Liver (tissue), 9 donors: Measurements from ENCODE around the gene THSD4. TPM values are rescaled to one million over a fixed set of nuclear protein-coding genes. Genes with fewer than 3 reads are reported as not detected.

ENCODE experiments used
- DNase-seq: peaks from one replicate; pipeline ENCODE4 v3.0.0-alpha.2; 2017; ENCODE audit warnings: low spot score
- H3K27ac ChIP-seq, 2 donors: one replicate each; pipeline ENCODE4 v1.7.0; 2013; ENCODE audit warnings: inconsistent platforms in 2 of 2, low read length in 2 of 2, control low read depth in 1 of 2, low read depth in 1 of 2, mild to moderate bottlenecking in 1 of 2
- H3K27me3 ChIP-seq, 4 donors: one replicate each; pipeline versions ENCODE4 v1.6.1 to v1.7.0; 2013; ENCODE audit warnings: low read length in 3 of 4, inconsistent platforms in 1 of 4, mild to moderate bottlenecking in 1 of 4, moderate library complexity in 1 of 4; ENCODE audit not compliant: control insufficient read depth in 4 of 4, insufficient read depth in 4 of 4
- H3K36me3 ChIP-seq, 4 donors: one replicate each; pipeline versions ENCODE4 v1.6.1 to v1.7.0; 2013; ENCODE audit warnings: low read length in 3 of 4, mild to moderate bottlenecking in 3 of 4, low read depth in 1 of 4, moderate library complexity in 1 of 4; ENCODE audit not compliant: control insufficient read depth in 4 of 4, insufficient read depth in 3 of 4
- H3K4me1 ChIP-seq, 4 donors: one replicate each; pipeline versions ENCODE4 v1.6.1 to v1.7.0; 2013; ENCODE audit warnings: low read length in 3 of 4, mild to moderate bottlenecking in 3 of 4, moderate library complexity in 1 of 4; ENCODE audit not compliant: control insufficient read depth in 4 of 4, insufficient read depth in 4 of 4
- H3K4me3 ChIP-seq, 3 donors: one replicate each; pipeline versions ENCODE4 v1.6.1 to v1.7.0; 2013; ENCODE audit warnings: low read length in 3 of 3, control low read depth in 1 of 3, low read depth in 1 of 3, mild to moderate bottlenecking in 1 of 3
- H3K9ac ChIP-seq, 2 donors: one replicate each; pipeline ENCODE4 v1.7.0; 2013; ENCODE audit warnings: low read length in 2 of 2, mild to moderate bottlenecking in 2 of 2, moderate library complexity in 2 of 2, control low read depth in 1 of 2, low read depth in 1 of 2
- H3K9me3 ChIP-seq, 4 donors: one replicate each; pipeline versions ENCODE4 v1.6.1 to v1.7.0; 2013; ENCODE audit warnings: low read length in 3 of 4; ENCODE audit not compliant: control insufficient read depth in 4 of 4
- ATF3 ChIP-seq: IDR thresholded peaks from 2 replicates; pipeline ENCODE4 v1.6.1; 2016; ENCODE audit warnings: antibody characterized with exemption
- EGR1 ChIP-seq, 2 donors: IDR thresholded peaks; 2 replicates each; pipeline ENCODE4 v1.6.1; 2016 to 2018; ENCODE audit warnings: antibody characterized with exemption in 2 of 2, low read depth in 2 of 2
- FOXA1 ChIP-seq: IDR thresholded peaks from 2 replicates; pipeline ENCODE4 v1.6.1; 2016; ENCODE audit warnings: antibody characterized with exemption
- GABPA ChIP-seq, 2 donors: IDR thresholded peaks in 1 of 2; conservative IDR thresholded peaks in 1 of 2; 2 replicates each; pipeline ENCODE4 v1.6.1; 2016; ENCODE audit warnings: antibody characterized with exemption in 2 of 2, mild to moderate bottlenecking in 1 of 2, moderate library complexity in 1 of 2
- JUND ChIP-seq, 2 donors: IDR thresholded peaks; 2 replicates each; pipeline ENCODE4 v1.6.1; 2016; ENCODE audit warnings: antibody characterized with exemption in 2 of 2
- MAX ChIP-seq: IDR thresholded peaks from 2 replicates; pipeline ENCODE4 v1.6.1; 2016; ENCODE audit warnings: antibody characterized with exemption
- NR2F2 ChIP-seq: IDR thresholded peaks from 2 replicates; pipeline ENCODE4 v1.6.1; 2016; ENCODE audit warnings: antibody characterized with exemption
- RXRA ChIP-seq, 2 donors: IDR thresholded peaks; 2 replicates each; pipeline ENCODE4 v1.6.1; 2017 to 2018; ENCODE audit warnings: antibody characterized with exemption in 2 of 2, mild to moderate bottlenecking in 1 of 2
- YY1 ChIP-seq: IDR thresholded peaks from 2 replicates; pipeline ENCODE4 v1.6.1; 2016; ENCODE audit warnings: antibody characterized with exemption, mild to moderate bottlenecking
- WGBS: extraction: QIAGEN DNeasy Blood & Tissue Kit; methylation state at CpG from one replicate; pipeline ENCODE4 v1.1.7; 2013; 5-methylcytosine and 5-hydroxymethylcytosine counted together
- polyA plus RNA-seq, 2 donors: library from polyadenylated mRNA; stranded (reverse) in 1 of 2; unstranded in 1 of 2; fragments of 200-250 nt in 1 of 2; fragments of >200 nt in 1 of 2; fragmentation: Nextera tagmentation in 1 of 2; extraction: Ambion mirVana in 1 of 2; gene quantifications; one replicate each; pipeline versions ENCODE4 v1.2.1 to v1.2.3, GENCODE V29; 2013 to 2015
- total RNA-seq, 2 donors: library from RNA; depleted of rRNA; stranded (reverse); fragments of >200 nt; gene quantifications; one replicate each; pipeline ENCODE4 v1.2.3, GENCODE V29; 2014
- TF ChIP-seq, protein P1 (sequence below): IDR thresholded peaks from 2 replicates; pipeline ENCODE4 v1.6.1; 2016; ENCODE audit warnings: antibody characterized with exemption, mild to moderate bottlenecking
- donor health status: healthy.
- donor health status: healthy.
- donor health status: healthy.
- donor health status: healthy.
- donor health status: healthy.

THSD4 gene
- total and polyA plus RNA-seq, 4 donors, result 0.23 to 11.5 (median 1.9) TPM

DNA sequence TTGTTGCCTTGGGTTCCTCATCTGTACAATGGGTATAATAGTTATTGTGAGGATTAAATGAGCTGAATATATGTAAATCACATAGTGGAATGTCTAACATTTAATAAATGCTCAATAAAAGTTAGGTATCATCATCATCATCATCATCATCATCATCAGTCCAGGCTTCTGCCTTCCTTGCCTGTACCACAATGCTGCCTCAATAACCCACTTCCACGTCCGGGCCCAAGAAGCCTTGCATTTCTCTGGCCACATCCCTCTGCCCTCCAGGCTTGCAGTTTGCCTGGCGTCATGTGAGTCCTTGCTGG, 137.4 kb downstream of the THSD4 start:
- WGBS, result 95% methylated on average over 3 of the region's 3 CpGs

GRCh38 chr15:71254491-71254890, 139.2 kb downstream of the THSD4 start:
- H3K9ac ChIP-seq, result no peak overlapping the region
- no peak for TF ChIP-seq RXRA (IDR thresholded peaks at IDR 0.05)
- no peaks in the 10 kb centered on the region for H3K9me3 ChIP-seq
- no peak overlapping the region for H3K27ac ChIP-seq
- H3K27me3 ChIP-seq, result no peaks in the 10 kb centered on the region
- H3K36me3 ChIP-seq, result peaks cover 0 to 5% (median 5%) of the 10 kb centered on the region in 4 donors
- WGBS, result 95% methylated on average over 3 of the region's 3 CpGs
- H3K4me3 ChIP-seq, result no peak overlapping the region
- H3K4me1 ChIP-seq, result no peaks in the 10 kb centered on the region
- DNase-seq, result no peak

More for the DNA sequence above, 137.4 kb downstream of the THSD4 start:
- no peak for DNase-seq
- Histone ChIP-seq H3K9me3 (no peaks in the 10 kb centered on the region), H3K36me3 (peaks cover 0 to 2% (median under 1%) of the 10 kb centered on the region in 4 donors), H3K27me3 (no peaks in the 10 kb centered on the region), H3K27ac (no peak overlapping the region), H3K4me1 (no peaks in the 10 kb centered on the region), H3K9ac (no peak overlapping the region), H3K4me3 (no peak overlapping the region)
- TF ChIP-seq FOXA1 (no peak), ATF3 (no peak), YY1 (no peak), JUND (IDR thresholded peaks at IDR 0.05) (no peak), NR2F2 (no peak), GABPA (IDR thresholded peaks at IDR 0.05 in 1 of 2, conservative IDR thresholded peaks at IDR 0.05 in 1 of 2) (no peak), EGR1 (IDR thresholded peaks at IDR 0.05; ENCODE audit: low read depth in 2 of 2) (no peak)
- TF ChIP-seq, protein P1, sequence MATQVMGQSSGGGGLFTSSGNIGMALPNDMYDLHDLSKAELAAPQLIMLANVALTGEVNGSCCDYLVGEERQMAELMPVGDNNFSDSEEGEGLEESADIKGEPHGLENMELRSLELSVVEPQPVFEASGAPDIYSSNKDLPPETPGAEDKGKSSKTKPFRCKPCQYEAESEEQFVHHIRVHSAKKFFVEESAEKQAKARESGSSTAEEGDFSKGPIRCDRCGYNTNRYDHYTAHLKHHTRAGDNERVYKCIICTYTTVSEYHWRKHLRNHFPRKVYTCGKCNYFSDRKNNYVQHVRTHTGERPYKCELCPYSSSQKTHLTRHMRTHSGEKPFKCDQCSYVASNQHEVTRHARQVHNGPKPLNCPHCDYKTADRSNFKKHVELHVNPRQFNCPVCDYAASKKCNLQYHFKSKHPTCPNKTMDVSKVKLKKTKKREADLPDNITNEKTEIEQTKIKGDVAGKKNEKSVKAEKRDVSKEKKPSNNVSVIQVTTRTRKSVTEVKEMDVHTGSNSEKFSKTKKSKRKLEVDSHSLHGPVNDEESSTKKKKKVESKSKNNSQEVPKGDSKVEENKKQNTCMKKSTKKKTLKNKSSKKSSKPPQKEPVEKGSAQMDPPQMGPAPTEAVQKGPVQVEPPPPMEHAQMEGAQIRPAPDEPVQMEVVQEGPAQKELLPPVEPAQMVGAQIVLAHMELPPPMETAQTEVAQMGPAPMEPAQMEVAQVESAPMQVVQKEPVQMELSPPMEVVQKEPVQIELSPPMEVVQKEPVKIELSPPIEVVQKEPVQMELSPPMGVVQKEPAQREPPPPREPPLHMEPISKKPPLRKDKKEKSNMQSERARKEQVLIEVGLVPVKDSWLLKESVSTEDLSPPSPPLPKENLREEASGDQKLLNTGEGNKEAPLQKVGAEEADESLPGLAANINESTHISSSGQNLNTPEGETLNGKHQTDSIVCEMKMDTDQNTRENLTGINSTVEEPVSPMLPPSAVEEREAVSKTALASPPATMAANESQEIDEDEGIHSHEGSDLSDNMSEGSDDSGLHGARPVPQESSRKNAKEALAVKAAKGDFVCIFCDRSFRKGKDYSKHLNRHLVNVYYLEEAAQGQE, result no peak

DNA sequence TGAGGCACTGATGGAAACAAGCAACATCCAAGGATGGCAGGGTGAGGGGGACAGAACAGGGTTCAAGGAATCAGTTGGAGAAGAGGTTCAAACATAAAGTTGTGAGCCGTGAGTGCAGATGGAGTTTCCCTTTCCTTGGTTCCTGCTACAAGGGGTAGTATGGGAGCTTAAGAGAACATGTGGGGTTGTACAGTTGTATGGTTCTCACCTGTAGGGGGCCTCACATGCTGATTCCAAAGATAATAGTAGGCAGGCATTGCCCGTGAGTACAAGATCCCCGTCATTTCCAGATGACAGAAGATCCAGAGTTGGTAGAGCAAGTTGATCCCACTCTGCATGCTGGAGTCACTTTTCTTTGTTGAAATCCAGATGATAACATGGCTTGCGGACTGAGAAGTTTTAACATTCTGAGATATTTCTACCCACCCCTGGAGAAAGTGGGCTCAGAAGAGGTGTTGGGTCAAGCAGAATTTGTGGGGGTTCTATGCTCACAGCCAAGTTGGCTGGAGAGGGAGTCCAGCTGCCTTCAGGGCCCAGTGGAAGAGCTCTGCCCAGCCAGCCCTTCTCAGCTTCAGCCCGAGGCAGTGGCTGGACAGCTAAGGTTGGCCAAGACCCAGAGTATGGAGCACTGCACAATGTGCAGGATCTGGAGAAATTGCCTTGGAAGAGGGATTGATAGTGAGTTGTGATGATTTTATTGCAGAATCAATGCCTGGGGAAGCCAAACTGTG, 141.8 kb downstream of the THSD4 start:
- 94% methylated on average over 5 of the region's 5 CpGs for WGBS
- Histone ChIP-seq H3K9me3 (no peaks in the 10 kb centered on the region), H3K27ac (no peak overlapping the region), H3K36me3 (peaks cover 0 to 7% (median 5%) of the 10 kb centered on the region in 4 donors), H3K4me3 (no peak overlapping the region), H3K27me3 (no peaks in the 10 kb centered on the region), H3K9ac (no peak overlapping the region), H3K4me1 (no peaks in the 10 kb centered on the region)
- TF ChIP-seq, protein P1, result no peak
- no peak for TF ChIP-seq NR2F2
- no peak for TF ChIP-seq MAX
- DNase-seq, result no peak
